Mucosa of stomach (tissue), 1 donor: ENCODE measurements around the gene PHACTR4.
"Not testable (repeated sequence)": the region's sequence is repeated elsewhere in the genome, so short reads cannot be mapped to it uniquely, and the experiment has no call there.

Source experiments
- H3K27me3 ChIP-seq: one replicate; pipeline ENCODE4 v1.7.0; 2013; ENCODE audit warnings: mild to moderate bottlenecking, low read length; ENCODE audit not compliant: control insufficient read depth, insufficient read depth
- H3K36me3 ChIP-seq: one replicate; pipeline ENCODE4 v1.7.0; 2013; ENCODE audit warnings: low read length; ENCODE audit not compliant: control insufficient read depth, insufficient read depth
- H3K4me1 ChIP-seq: one replicate; pipeline ENCODE4 v1.7.0; 2013; ENCODE audit warnings: mild to moderate bottlenecking, low read length; ENCODE audit not compliant: control insufficient read depth, insufficient read depth
- H3K4me3 ChIP-seq: one replicate; pipeline ENCODE4 v1.7.0; 2013; ENCODE audit warnings: low read length
- H3K9ac ChIP-seq: one replicate; pipeline ENCODE4 v1.7.0; 2013; ENCODE audit warnings: mild to moderate bottlenecking, low read length, moderate library complexity
- H3K9me3 ChIP-seq: one replicate; pipeline ENCODE4 v1.7.0; 2013; ENCODE audit warnings: mild to moderate bottlenecking, low read length, moderate library complexity; ENCODE audit not compliant: control insufficient read depth
- donor health status: Pancreatic carcinoma.

PHACTR4 gene

GRCh38 chr1:28369371-28370238 lies at the start of gene PHACTR4:
PHACTR4 (plus strand) TSS chr1:28369740; CDS start chr1:28407448, 37,708 bp downstream.
- H3K27me3 ChIP-seq, result no peaks in the 10 kb centered on the region
- peak within 1 kb of the TSS; percentile 85 for H3K9ac ChIP-seq
- H3K9me3 ChIP-seq, result no peaks in the 10 kb centered on the region
- peaks cover 37% of the 10 kb centered on the region for H3K4me1 ChIP-seq
- H3K4me3 ChIP-seq, result peak within 1 kb of the TSS; percentile 48
- H3K36me3 ChIP-seq, result no peaks in the 10 kb centered on the region

DNA sequence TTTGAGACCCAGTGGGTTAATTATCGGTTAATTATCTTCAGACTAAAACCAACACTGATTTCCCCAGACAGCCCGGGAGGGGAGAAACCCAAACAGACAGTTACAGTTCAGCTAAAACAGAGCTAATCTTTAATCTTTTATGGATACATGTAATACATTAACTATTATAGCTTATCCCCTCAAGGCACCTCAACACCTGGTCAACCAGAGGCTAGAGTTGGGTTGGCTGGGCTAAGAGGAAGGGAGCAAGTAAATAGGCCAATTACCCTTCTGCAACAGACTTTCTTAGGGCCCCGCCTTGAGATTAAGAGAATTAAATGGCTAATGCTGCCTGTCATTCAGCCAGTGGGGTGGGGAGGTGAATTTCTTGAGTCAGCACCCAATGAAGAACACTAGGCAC lies 47.3 kb upstream of the PHACTR4 start:
- no peak overlapping the region for H3K9ac ChIP-seq
- H3K9me3 ChIP-seq, result no peaks in the 10 kb centered on the region
- H3K27me3 ChIP-seq, result no peaks in the 10 kb centered on the region
- H3K36me3 ChIP-seq, result no peaks in the 10 kb centered on the region
- H3K4me1 ChIP-seq, result peaks cover 18% of the 10 kb centered on the region
- H3K4me3 ChIP-seq, result no peak overlapping the region

DNA sequence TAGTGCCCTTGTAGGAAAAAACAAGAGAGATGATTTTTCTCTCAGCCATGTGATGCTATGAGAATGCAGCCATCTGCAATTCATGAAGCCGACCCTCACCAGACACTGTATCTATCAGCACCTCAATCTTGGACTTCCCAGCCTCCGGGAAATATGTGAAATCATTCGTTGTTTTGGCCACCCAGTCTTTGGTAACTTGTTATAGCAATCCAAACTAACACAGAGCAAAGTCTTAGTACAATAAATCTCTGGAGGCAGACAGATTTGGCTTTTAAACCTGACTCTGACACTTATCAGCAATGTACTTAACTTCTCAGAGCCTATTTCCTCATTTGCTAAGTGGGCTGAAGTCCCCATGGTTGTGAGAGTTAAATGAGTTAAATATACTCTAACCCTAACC lies 45.8 kb upstream of the PHACTR4 start:
- H3K9me3 ChIP-seq, result no peaks in the 10 kb centered on the region
- no peaks in the 10 kb centered on the region for H3K27me3 ChIP-seq
- H3K4me1 ChIP-seq, result peaks cover 28% of the 10 kb centered on the region
- H3K9ac ChIP-seq, result peak overlapping the region; percentile 9
- H3K36me3 ChIP-seq, result no peaks in the 10 kb centered on the region
- no peak overlapping the region for H3K4me3 ChIP-seq

DNA sequence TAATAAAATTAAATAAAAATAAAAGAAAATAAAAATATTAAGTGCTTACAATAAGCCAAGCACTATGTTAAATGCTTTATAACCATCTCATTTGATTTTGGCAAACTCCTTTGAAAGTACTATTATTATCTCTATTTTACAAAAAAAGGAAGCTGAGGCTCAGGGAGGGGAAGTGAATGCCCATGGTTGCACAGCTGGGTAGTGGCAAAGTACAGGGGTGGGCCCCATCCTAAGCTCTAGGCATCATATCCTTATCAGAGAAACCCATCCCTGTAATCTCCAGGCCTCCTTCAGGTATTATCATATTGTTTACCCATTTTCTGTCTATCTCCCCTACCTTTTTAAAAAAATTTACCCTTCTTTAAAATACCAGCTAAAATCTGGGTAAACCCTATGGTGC lies 43.0 kb upstream of the PHACTR4 start:
- Histone ChIP-seq H3K9ac (no peak overlapping the region), H3K4me3 (no peak overlapping the region), H3K36me3 (no peaks in the 10 kb centered on the region), H3K9me3 (no peaks in the 10 kb centered on the region), H3K27me3 (no peaks in the 10 kb centered on the region), H3K4me1 (peaks cover 28% of the 10 kb centered on the region)

DNA sequence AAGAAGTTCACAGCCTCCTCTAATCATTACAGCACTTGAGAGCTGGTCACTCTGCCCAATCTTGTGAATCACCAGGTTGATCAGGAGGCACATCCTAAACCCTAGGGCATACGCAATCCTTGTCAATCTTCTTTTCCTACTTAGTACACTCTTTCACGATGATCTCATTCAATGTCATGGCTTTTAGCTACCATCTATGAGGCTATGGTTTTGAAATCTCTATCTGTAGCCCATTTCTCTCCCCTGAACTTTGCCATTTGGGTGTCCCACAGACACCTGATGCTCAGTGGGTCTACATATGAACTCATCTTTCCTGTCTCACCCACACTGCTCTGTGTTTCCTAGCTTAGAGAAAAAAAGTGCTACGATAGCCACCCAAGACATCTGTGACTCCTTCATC lies 42.6 kb upstream of the PHACTR4 start:
- H3K4me3 ChIP-seq, result no peak overlapping the region
- H3K9me3 ChIP-seq, result no peaks in the 10 kb centered on the region
- H3K27me3 ChIP-seq, result no peaks in the 10 kb centered on the region

DNA sequence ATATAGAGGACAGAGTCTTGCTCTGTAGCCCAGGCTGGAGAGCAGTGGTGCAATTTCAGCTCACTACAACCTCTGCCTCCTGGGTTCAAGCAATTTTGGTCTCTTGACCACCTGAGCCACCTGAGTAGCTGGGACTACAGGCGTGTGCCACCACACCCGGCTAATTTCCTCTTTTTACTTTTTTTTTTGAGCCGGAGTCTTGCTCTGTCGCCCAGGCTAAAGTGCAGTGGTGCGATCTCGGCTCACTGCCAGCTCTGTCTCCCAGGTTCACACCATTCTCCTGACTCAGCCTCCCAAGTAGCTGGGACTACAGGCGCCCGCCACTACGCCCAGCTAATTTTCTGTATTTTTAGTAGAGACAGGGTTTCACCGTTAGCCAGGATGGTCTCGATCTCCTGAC lies 42.1 kb upstream of the PHACTR4 start:
- H3K4me3 ChIP-seq, H3K9me3 ChIP-seq, H3K36me3 ChIP-seq, H3K27me3 ChIP-seq, H3K9ac ChIP-seq: not testable (repeated sequence)
- peaks cover 23% of the 10 kb centered on the region for H3K4me1 ChIP-seq

More for the DNA sequence above, 42.6 kb upstream of the PHACTR4 start:
- H3K9ac ChIP-seq, result no peak overlapping the region
- peaks cover 28% of the 10 kb centered on the region for H3K4me1 ChIP-seq
- peaks cover under 1% of the 10 kb centered on the region for H3K36me3 ChIP-seq

GRCh38 chr1:28328228-28328648 lies 41.3 kb upstream of the PHACTR4 start:
- no peaks in the 10 kb centered on the region for H3K27me3 ChIP-seq
- H3K4me1 ChIP-seq, result peaks cover 21% of the 10 kb centered on the region
- H3K36me3 ChIP-seq, result peaks cover 3% of the 10 kb centered on the region
- H3K9me3 ChIP-seq, result no peaks in the 10 kb centered on the region
- H3K9ac ChIP-seq, result peak overlapping the region; percentile 91
- H3K4me3 ChIP-seq, result peak overlapping the region; percentile 37

DNA sequence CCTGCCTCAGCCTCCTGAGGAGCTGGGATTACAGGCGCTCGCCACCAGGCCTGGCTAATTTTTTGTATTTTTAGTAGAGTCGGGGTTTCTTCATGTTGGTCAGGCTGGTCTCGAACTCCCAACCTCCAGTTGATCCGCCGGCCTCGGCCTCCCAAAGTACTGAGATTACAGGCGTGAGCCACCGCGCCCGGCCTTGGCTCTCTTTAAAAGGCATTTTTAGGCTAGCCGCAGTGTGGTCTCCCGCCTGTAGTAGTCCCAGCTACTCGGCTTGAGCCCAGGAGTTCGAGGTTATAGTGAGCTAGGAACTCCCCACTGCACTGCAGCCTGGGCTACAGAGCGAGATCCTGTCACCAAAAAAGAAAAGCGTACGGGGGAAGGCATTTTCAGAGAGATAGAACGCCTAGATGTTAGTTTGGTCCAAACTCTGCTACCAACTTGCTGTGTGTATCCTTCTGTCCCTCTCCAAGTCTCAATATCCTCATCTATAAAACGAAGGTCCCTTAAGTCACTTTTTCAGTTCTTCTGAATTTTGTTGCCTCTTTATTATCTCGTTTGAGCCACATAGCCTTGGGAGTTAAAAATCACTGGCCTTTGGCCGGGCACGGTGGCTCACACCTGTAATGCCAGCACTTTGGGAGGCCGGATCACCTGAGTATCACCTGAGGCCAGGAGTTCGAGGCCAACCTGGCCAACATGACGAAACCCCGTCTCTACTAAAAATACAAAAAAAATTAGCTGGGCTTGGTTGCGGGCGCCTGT lies 40.0 kb upstream of the PHACTR4 start:
- Histone ChIP-seq H3K27me3 (no peaks in the 10 kb centered on the region), H3K36me3 (peaks cover 3% of the 10 kb centered on the region), H3K4me3 (peak overlapping the region; percentile 37), H3K9ac (peak overlapping the region; percentile 91), H3K4me1 (peaks cover 10% of the 10 kb centered on the region), H3K9me3 (no peaks in the 10 kb centered on the region)

- no peaks in the 10 kb centered on the region for H3K4me1 ChIP-seq
These were observed 30.6 kb upstream of the PHACTR4 start for GRCh38 chr1:28338897-28339296.

GRCh38 chr1:28339551-28339950 lies 30.0 kb upstream of the PHACTR4 start:
- no peak overlapping the region for H3K4me3 ChIP-seq
- no peaks in the 10 kb centered on the region for H3K27me3 ChIP-seq
- H3K9ac ChIP-seq, result no peak overlapping the region
- no peaks in the 10 kb centered on the region for H3K9me3 ChIP-seq
- H3K36me3 ChIP-seq, result no peaks in the 10 kb centered on the region
- no peaks in the 10 kb centered on the region for H3K4me1 ChIP-seq

More at GRCh38 chr1:28338897-28339296, 30.6 kb upstream of the PHACTR4 start:
- H3K36me3 ChIP-seq, result no peaks in the 10 kb centered on the region
- H3K9ac ChIP-seq, result no peak overlapping the region
- no peaks in the 10 kb centered on the region for H3K9me3 ChIP-seq
- no peaks in the 10 kb centered on the region for H3K27me3 ChIP-seq
- H3K4me3 ChIP-seq, result no peak overlapping the region

DNA sequence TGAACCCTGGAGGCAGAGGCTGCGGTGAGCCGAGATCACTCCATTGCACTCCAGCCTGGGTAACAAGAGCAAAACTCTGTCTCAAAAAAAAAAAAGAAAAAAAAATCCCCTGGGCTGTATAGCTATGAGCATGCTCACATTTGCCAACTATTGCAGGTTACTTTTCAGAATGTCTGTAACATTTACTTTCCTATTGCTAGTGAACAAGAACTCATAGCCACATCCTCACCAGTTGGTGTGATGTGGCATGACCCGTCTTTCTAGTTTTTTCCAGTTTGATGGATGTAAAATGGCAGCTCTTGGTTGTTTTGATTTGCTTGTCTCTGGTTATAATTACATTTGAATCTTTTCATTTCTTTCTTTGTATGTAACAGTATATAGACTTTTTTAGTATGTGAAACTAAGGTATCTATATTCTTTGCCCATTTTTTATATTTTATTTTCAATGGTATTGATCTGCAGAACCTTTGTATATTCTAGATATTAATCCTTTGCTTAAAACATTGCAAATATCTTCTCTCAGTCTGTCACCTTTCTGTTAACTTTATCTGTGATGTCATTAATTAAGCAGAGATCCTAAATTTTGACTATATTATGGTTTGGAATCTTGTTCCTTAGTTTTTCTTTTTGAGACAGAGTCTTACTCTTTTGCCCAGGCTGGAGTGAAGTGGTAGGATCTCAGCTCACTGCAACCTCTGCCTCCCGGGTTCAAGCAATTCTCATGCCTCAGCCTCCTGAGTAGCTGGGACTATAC lies 29.1 kb upstream of the PHACTR4 start:
- H3K4me1 ChIP-seq, result no peaks in the 10 kb centered on the region
- no peaks in the 10 kb centered on the region for H3K36me3 ChIP-seq
- no peak overlapping the region for H3K9ac ChIP-seq
- no peak overlapping the region for H3K4me3 ChIP-seq
- no peaks in the 10 kb centered on the region for H3K9me3 ChIP-seq
- no peaks in the 10 kb centered on the region for H3K27me3 ChIP-seq
